ENCODE measurements around the gene FCRLB. TPM values are rescaled to one million over a fixed set of nuclear protein-coding genes. Genes with fewer than 3 reads are reported as not detected.
"Not testable (repeated sequence)": the region's sequence is repeated elsewhere in the genome, so short reads cannot be mapped to it uniquely, and the experiment has no call there.

FCRLB gene
- total RNA-seq, 1 experiment from 2014 or later: 1.3 TPM

- TF ChIP-seq CTCF (IDR thresholded peaks at IDR 0.05; ENCODE audit: unreplicated experiment): no peak
- Mint-ChIP-seq H3K36me3 (ENCODE audit: insufficient read depth, unreplicated experiment) (no peaks in the 10 kb centered on the region), H3K27ac (ENCODE audit: low read depth, unreplicated experiment) (no peak overlapping the region), H3K4me1 (ENCODE audit: insufficient read depth, unreplicated experiment) (peaks cover 21% of the 10 kb centered on the region), H3K9me3 (ENCODE audit: unreplicated experiment) (no peaks in the 10 kb centered on the region), H3K4me3 (ENCODE audit: unreplicated experiment) (no peak overlapping the region), H3K27me3 (ENCODE audit: insufficient read depth, unreplicated experiment) (no peaks in the 10 kb centered on the region)
- no TSS peak for BruUV-seq (replicated peaks)
- CTCF ChIA-PET: interaction anchor here (0.6 kb wide), 1 partner anchor 22 kb away, joined by 3 read pairs; no protein-coding TSS in a partner anchor
- POLR2A ChIA-PET: no interaction called here
- peak; percentile 78 for DNase-seq (ENCODE audit: unreplicated experiment)
- intact Hi-C loops (cut with micrococcal nuclease): no loop called here
Observed at GRCh38 chr1:161721738-161722343, 497 bp downstream of the FCRLB start.

- no TSS peak for BruUV-seq (replicated peaks)
- ChIA-PET CTCF (no interaction called here), POLR2A (no interaction called here)
- Mint-ChIP-seq H3K27me3 (ENCODE audit: insufficient read depth, unreplicated experiment) (no peaks in the 10 kb centered on the region), H3K36me3 (ENCODE audit: insufficient read depth, unreplicated experiment) (no peaks in the 10 kb centered on the region), H3K9me3 (ENCODE audit: unreplicated experiment) (no peaks in the 10 kb centered on the region), H3K27ac (ENCODE audit: low read depth, unreplicated experiment) (no peak overlapping the region), H3K4me3 (ENCODE audit: unreplicated experiment) (no peak overlapping the region), H3K4me1 (ENCODE audit: insufficient read depth, unreplicated experiment) (peaks cover 21% of the 10 kb centered on the region)
- intact Hi-C loops (cut with micrococcal nuclease): no loop called here
- no peak for DNase-seq (ENCODE audit: unreplicated experiment)
- no peak for TF ChIP-seq CTCF (IDR thresholded peaks at IDR 0.05; ENCODE audit: unreplicated experiment)
Observed at GRCh38 chr1:161722406-161722805, 1.1 kb downstream of the FCRLB start.

- TF ChIP-seq CTCF (IDR thresholded peaks at IDR 0.05; ENCODE audit: unreplicated experiment): no peak
- no peaks in the 10 kb centered on the region for H3K9me3 Mint-ChIP-seq (ENCODE audit: unreplicated experiment)
- H3K36me3 Mint-ChIP-seq (ENCODE audit: insufficient read depth, unreplicated experiment): no peaks in the 10 kb centered on the region
- H3K27me3 Mint-ChIP-seq (ENCODE audit: insufficient read depth, unreplicated experiment): no peaks in the 10 kb centered on the region
- no peak overlapping the region for H3K4me3 Mint-ChIP-seq (ENCODE audit: unreplicated experiment)
- intact Hi-C loops (cut with micrococcal nuclease): no loop called here
- no peak for DNase-seq (ENCODE audit: unreplicated experiment)
- POLR2A ChIA-PET: interaction anchor here (0.6 kb wide), 1 partner anchor 460 kb away, joined by 3 read pairs; no protein-coding TSS in a partner anchor
- H3K27ac Mint-ChIP-seq (ENCODE audit: low read depth, unreplicated experiment): no peak overlapping the region
- BruUV-seq (replicated peaks): no TSS peak
- CTCF ChIA-PET: interaction anchor here (1.2 kb wide), 2 partner anchors 8 to 14 kb away, joined by 4 read pairs; no protein-coding TSS in a partner anchor
- H3K4me1 Mint-ChIP-seq (ENCODE audit: insufficient read depth, unreplicated experiment): peaks cover 28% of the 10 kb centered on the region
Observed at GRCh38 chr1:161723459-161724141, 2.3 kb downstream of the FCRLB start.

- H3K36me3 Mint-ChIP-seq (ENCODE audit: insufficient read depth, unreplicated experiment); BruUV-seq (replicated peaks); H3K27me3 Mint-ChIP-seq (ENCODE audit: insufficient read depth, unreplicated experiment); DNase-seq (ENCODE audit: unreplicated experiment); intact Hi-C loops (cut with micrococcal nuclease); H3K9me3 Mint-ChIP-seq (ENCODE audit: unreplicated experiment): not testable (repeated sequence)
- peak overlapping the region; percentile 35 for H3K27ac Mint-ChIP-seq (ENCODE audit: low read depth, unreplicated experiment)
- peaks cover 41% of the 10 kb centered on the region for H3K4me1 Mint-ChIP-seq (ENCODE audit: insufficient read depth, unreplicated experiment)
- ChIA-PET CTCF (interaction anchor here (0.8 to 8.6 kb wide), 14 partner anchors 9 to 286 kb away, joined by 3 to 121 read pairs (median 4); partner anchors contain the start of gene FCRLA), POLR2A (interaction anchor here (0.7 to 5.9 kb wide), 15 partner anchors 8 to 1324 kb away, joined by 3 to 119 read pairs (median 11); partner anchors contain the start of genes ATF6, DEDD, DUSP12 and FCRLA)
- H3K4me3 Mint-ChIP-seq (ENCODE audit: unreplicated experiment): peak overlapping the region; percentile 91
Observed at GRCh38 chr1:161725258-161725907, 4.0 kb downstream of the FCRLB start.

All from MCF 10A (cell line).